HG02642 (cell line): ENCODE measurements around the gene ATP2B2.

Experiments used
- ATAC-seq: cut with Tn5 transposase; IDR thresholded peaks from one replicate; pipeline ENCODE4 v1.9.1; 2021; ENCODE audit warnings: mild to moderate bottlenecking; ENCODE audit not compliant: unreplicated experiment, poor library complexity

ATP2B2 gene

GRCh38 chr3:10375296-10376053, 129.9 kb downstream of the ATP2B2 start:
- ATAC-seq, result no peak

GRCh38 chr3:10374311-10374710, 131.1 kb downstream of the ATP2B2 start:
- ATAC-seq, result no peak

GRCh38 chr3:10373686-10374261, 131.6 kb downstream of the ATP2B2 start:
- no peak for ATAC-seq

- no peak for ATAC-seq
These were observed 133.6 kb downstream of the ATP2B2 start for GRCh38 chr3:10371789-10372188.

GRCh38 chr3:10371167-10371566, 134.2 kb downstream of the ATP2B2 start:
- ATAC-seq, result no peak

GRCh38 chr3:10370429-10370828, 135.0 kb downstream of the ATP2B2 start:
- ATAC-seq, result no peak

GRCh38 chr3:10368512-10368911, 136.9 kb downstream of the ATP2B2 start:
- ATAC-seq, result no peak

- ATAC-seq, result no peak
These were observed 137.9 kb downstream of the ATP2B2 start for GRCh38 chr3:10367506-10367905.

GRCh38 chr3:10366651-10367101, 138.7 kb downstream of the ATP2B2 start:
- no peak for ATAC-seq

GRCh38 chr3:10365791-10366190, 139.6 kb downstream of the ATP2B2 start:
- no peak for ATAC-seq

- no peak for ATAC-seq
These were observed 140.1 kb downstream of the ATP2B2 start for GRCh38 chr3:10365316-10365715.

GRCh38 chr3:10364806-10365205, 140.6 kb downstream of the ATP2B2 start:
- ATAC-seq, result no peak

- ATAC-seq, result no peak
These were observed 141.5 kb downstream of the ATP2B2 start for GRCh38 chr3:10363935-10364334.

- ATAC-seq, result no peak
These were observed 144.0 kb downstream of the ATP2B2 start for GRCh38 chr3:10361375-10361774.

- ATAC-seq, result no peak
These were observed 144.9 kb downstream of the ATP2B2 start for GRCh38 chr3:10360478-10360877.

GRCh38 chr3:10359761-10360161, 145.6 kb downstream of the ATP2B2 start:
- no peak for ATAC-seq

GRCh38 chr3:10358309-10358980, 146.9 kb downstream of the ATP2B2 start:
- ATAC-seq, result no peak

- peak; percentile 46 for ATAC-seq
These were observed 147.6 kb downstream of the ATP2B2 start for GRCh38 chr3:10357592-10358308.

GRCh38 chr3:10357095-10357494, 148.3 kb downstream of the ATP2B2 start:
- ATAC-seq, result no peak

- no peak for ATAC-seq
These were observed 148.9 kb downstream of the ATP2B2 start for GRCh38 chr3:10356461-10356981.
